K562 (cell line): ENCODE data around the gene WDR46. TPM values are rescaled to one million over a fixed set of nuclear protein-coding genes. Genes with fewer than 3 reads are reported as not detected.

Source experiments
- BRF1 ChIP-seq: IDR thresholded peaks from 3 replicates; pipeline ENCODE4 v1.6.1; 2011; ENCODE audit warnings: borderline replicate concordance, mild to moderate bottlenecking; ENCODE audit not compliant: insufficient read length; ENCODE audit errors: extremely low read depth
- CBX5 ChIP-seq: IDR thresholded peaks from 2 replicates; pipeline ENCODE4 v1.6.1; 2014; ENCODE audit warnings: low read depth, borderline replicate concordance
- FOXP4 ChIP-seq: sonication (generic); formaldehyde crosslinking; IDR thresholded peaks from 2 replicates; pipeline ENCODE4 v1.8.0; 2022; ENCODE audit warnings: mild to moderate bottlenecking, missing genetic modification reagents, borderline replicate concordance
- GABPA ChIP-seq: fragments of 200-800 bp; sonication (Bioruptor generic); conservative IDR thresholded peaks from 2 replicates; pipeline ENCODE4 v1.6.1; 2016; ENCODE audit warnings: low read depth, missing genetic modification characterization, missing compliant biosample characterization
- ILF3 ChIP-seq: fragments of 450-650 bp; IDR thresholded peaks from 2 replicates; pipeline ENCODE4 v1.6.1; 2018; ENCODE audit warnings: antibody characterized with exemption, mild to moderate bottlenecking, moderate library complexity, borderline replicate concordance
- IRF9 ChIP-seq: fragments of 450-650 bp; IDR thresholded peaks from 2 replicates; pipeline ENCODE4 v1.6.1; 2016; ENCODE audit warnings: missing biosample characterization, missing genetic modification characterization
- MAFG ChIP-seq: fragments of 450-650 bp; conservative IDR thresholded peaks from 2 replicates; pipeline ENCODE4 v1.6.1; 2016; ENCODE audit warnings: missing genetic modification characterization, missing compliant biosample characterization
- NFE2L1 ChIP-seq: fragments of 450-650 bp; IDR thresholded peaks from 2 replicates; pipeline ENCODE4 v1.6.1; 2016; ENCODE audit warnings: missing genetic modification characterization, low read depth, mild to moderate bottlenecking, missing compliant biosample characterization, moderate library complexity, borderline replicate concordance
- POU5F1 ChIP-seq: fragments of 150-350 bp; IDR thresholded peaks from 2 replicates; pipeline ENCODE4 v1.6.1; 2014; ENCODE audit warnings: borderline replicate concordance, low read length, low read depth, mild to moderate bottlenecking; ENCODE audit not compliant: partially characterized antibody
- PTBP1 ChIP-seq: fragments of 200-400 bp; formaldehyde crosslinking; IDR thresholded peaks from 2 replicates; pipeline ENCODE4 v1.6.1; 2017; ENCODE audit warnings: low read depth, low read length
- SMAD2 ChIP-seq: fragments of 150-350 bp; IDR thresholded peaks from 2 replicates; pipeline ENCODE4 v1.6.1; 2014; ENCODE audit warnings: low read depth, mild to moderate bottlenecking, low read length
- SNRNP70 ChIP-seq: fragments of 200-400 bp; formaldehyde crosslinking; optimal IDR thresholded peaks from 2 replicates; pipeline ENCODE3; 2017; ENCODE audit warnings: low read depth, low read length
- STAT6 ChIP-seq: sonication (generic); formaldehyde crosslinking; IDR thresholded peaks from 2 replicates; pipeline ENCODE4 v1.8.1; 2023; ENCODE audit warnings: mild to moderate bottlenecking, missing genetic modification reagents
- TFE3 ChIP-seq: fragments of 450-650 bp; formaldehyde crosslinking; IDR thresholded peaks from 2 replicates; pipeline ENCODE4 v1.4.0; 2020; ENCODE audit warnings: mild to moderate bottlenecking, mixed read lengths
- ZNF121 ChIP-seq: sonication (generic); formaldehyde crosslinking; conservative IDR thresholded peaks from 2 replicates; pipeline ENCODE4 v1.8.0; 2022; ENCODE audit warnings: missing genetic modification reagents
- ZNF143 ChIP-seq: sonication (generic); formaldehyde crosslinking; IDR thresholded peaks from 2 replicates; pipeline ENCODE4 v1.9.0; 2022; ENCODE audit warnings: mild to moderate bottlenecking, missing genetic modification reagents
- ZNF232 ChIP-seq: sonication (generic); formaldehyde crosslinking; IDR thresholded peaks from 2 replicates; pipeline ENCODE4 v1.8.0; 2022; ENCODE audit warnings: mild to moderate bottlenecking, missing genetic modification reagents
- ZNF277 ChIP-seq: fragments of 250-450 bp; sonication (Bioruptor Pico); IDR thresholded peaks from 2 replicates; pipeline ENCODE4 v1.8.0; 2022; ENCODE audit warnings: inconsistent platforms, mild to moderate bottlenecking, moderate library complexity, borderline replicate concordance
- ZNF79 ChIP-seq: fragments of 250-450 bp; sonication (Bioruptor Pico); IDR thresholded peaks from 2 replicates; pipeline ENCODE4 v1.4.0; 2020; ENCODE audit warnings: low read depth, mild to moderate bottlenecking, moderate library complexity
- polyA plus RNA-seq, 8 experiments: library from polyadenylated mRNA; depleted of rRNA in 4 of 8; stranded (reverse) in 5 of 8; unstranded in 3 of 8; fragments of >200 nt; fragmentation: Nextera tagmentation in 2 of 8; fragmentation: Illumina TruSeq in 1 of 8; extraction: Ambion mirVana in 2 of 8; extraction: Trizol in 1 of 8; gene quantifications; 2 replicates each; pipeline versions ENCODE4 v1.2.1 to v1.2.3, GENCODE V29; 2011 to 2014; ENCODE audit warnings: inconsistent platforms in 1 of 8, missing spikeins in 1 of 8
- total RNA-seq, 7 experiments: library from RNA; depleted of rRNA in 6 of 7; stranded (reverse); fragments of >200 nt in 6 of 7; fragmentation: Illumina TruSeq in 2 of 7; extraction: Trizol in 2 of 7; gene quantifications; 2 replicates each; pipeline versions ENCODE4 v1.2.1 to v1.2.3, GENCODE V29; 2011 to 2021; ENCODE audit warnings: low replicate concordance in 1 of 7

Gene WDR46
- total and polyA plus RNA-seq, 9 of the 15 experiments (the other 6 are each of a cell fraction or from before 2014, with no cell fraction given): 8.9 to 146 (median 93.1) TPM

- TF ChIP-seq STAT6 (CRISPR knock-in tag): no peak
- no peak for TF ChIP-seq POU5F1
- TF ChIP-seq NFE2L1: no peak
- no peak for TF ChIP-seq SNRNP70
- no peak for TF ChIP-seq ZNF121
- no peak for TF ChIP-seq MAFG (tag)
- no peak for TF ChIP-seq PTBP1
- TF ChIP-seq TFE3 (CRISPR knock-in tag): no peak
- no peak for TF ChIP-seq ZNF143 (CRISPR knock-in tag)
- no peak for TF ChIP-seq FOXP4 (CRISPR knock-in tag)
- no peak for TF ChIP-seq ZNF277
- TF ChIP-seq GABPA: no peak
- TF ChIP-seq ZNF232 (CRISPR knock-in tag): no peak
- TF ChIP-seq CBX5: no peak
- TF ChIP-seq ILF3: no peak
- no peak for TF ChIP-seq IRF9 (tag)
- no peak for TF ChIP-seq ZNF79 (CRISPR knock-in tag)
- TF ChIP-seq BRF1: no peak
- no peak for TF ChIP-seq SMAD2
Observed at GRCh38 chr6:33312361-33313104, 23.5 kb upstream of the WDR46 start (continued).
